Karpas-422 (cell line): ENCODE data around the gene BCAS3. TPM values are rescaled to one million over a fixed set of nuclear protein-coding genes. Genes with fewer than 3 reads are reported as not detected.
A peak's percentile ranks its signal among the peaks of the same experiment; 100 is the strongest.

Source experiments
- DNase-seq: peaks from one replicate; pipeline ENCODE4 v3.0.0-alpha.2; 2015
- H2AFZ ChIP-seq: fragments of 200-600 bp; sonication (generic); 2 replicates; pipeline ENCODE4 v1.6.1; 2014; ENCODE audit warnings: antibody characterized with exemption, low read length, mixed read lengths
- H3K27ac ChIP-seq: fragments of 200-600 bp; sonication (generic); 2 replicates; pipeline ENCODE4 v1.5.1; 2014; ENCODE audit warnings: mild to moderate bottlenecking, low read length, moderate library complexity
- H3K27me3 ChIP-seq: fragments of 200-600 bp; sonication (generic); 2 replicates; pipeline ENCODE4 v1.6.1; 2014; ENCODE audit warnings: low read length, mixed read lengths
- H3K36me3 ChIP-seq: fragments of 200-600 bp; sonication (generic); 2 replicates; pipeline ENCODE4 v1.6.1; 2014; ENCODE audit warnings: low read length, mixed read lengths; ENCODE audit not compliant: insufficient read depth
- H3K4me1 ChIP-seq: fragments of 200-600 bp; sonication (generic); 2 replicates; pipeline ENCODE4 v1.6.1; 2014; ENCODE audit warnings: mild to moderate bottlenecking, low read length, mixed read lengths
- H3K4me2 ChIP-seq: fragments of 200-600 bp; sonication (generic); 2 replicates; pipeline ENCODE4 v1.6.1; 2014; ENCODE audit warnings: low read length, low read depth, mild to moderate bottlenecking; ENCODE audit not compliant: poor library complexity, severe bottlenecking
- H3K4me3 ChIP-seq: fragments of 200-600 bp; sonication (generic); 2 replicates; pipeline ENCODE4 v1.5.1; 2014; ENCODE audit warnings: mild to moderate bottlenecking, antibody characterized with exemption, low read length, mixed read lengths
- H3K79me2 ChIP-seq: fragments of 200-600 bp; sonication (generic); 2 replicates; pipeline ENCODE4 v1.6.1; 2014; ENCODE audit warnings: mild to moderate bottlenecking, low read length, mixed read lengths
- H3K9ac ChIP-seq: fragments of 200-600 bp; sonication (generic); 2 replicates; pipeline ENCODE4 v1.6.0; 2014; ENCODE audit warnings: low read length
- H3K9me2 ChIP-seq: fragments of 200-600 bp; sonication (generic), shearing (Covaris generic); replicated peaks from 2 replicates; pipeline ENCODE4 v1.6.0; 2014; ENCODE audit warnings: mild to moderate bottlenecking, low read length, moderate library complexity; ENCODE audit not compliant: insufficient read depth
- H3K9me3 ChIP-seq: fragments of 300-700, 200-600 bp; sonication (generic); 2 replicates; pipeline ENCODE4 v1.6.1; 2014; ENCODE audit warnings: low read length, mixed read lengths
- H4K20me1 ChIP-seq: fragments of 200-600 bp; sonication (generic); 2 replicates; pipeline ENCODE4 v1.6.1; 2014; ENCODE audit warnings: mild to moderate bottlenecking, antibody characterized with exemption, low read length, low read depth; ENCODE audit not compliant: insufficient read depth
- total RNA-seq: library from RNA; depleted of rRNA; stranded (reverse); fragments of >200 nt; shearing (Covaris generic); gene quantifications from 2 replicates; pipeline ENCODE4 v1.2.3, GENCODE V29; 2014; ENCODE audit warnings: low replicate concordance

The BCAS3 gene
- total RNA-seq, 1 experiment from 2014 or later, result 42.6 TPM

DNA sequence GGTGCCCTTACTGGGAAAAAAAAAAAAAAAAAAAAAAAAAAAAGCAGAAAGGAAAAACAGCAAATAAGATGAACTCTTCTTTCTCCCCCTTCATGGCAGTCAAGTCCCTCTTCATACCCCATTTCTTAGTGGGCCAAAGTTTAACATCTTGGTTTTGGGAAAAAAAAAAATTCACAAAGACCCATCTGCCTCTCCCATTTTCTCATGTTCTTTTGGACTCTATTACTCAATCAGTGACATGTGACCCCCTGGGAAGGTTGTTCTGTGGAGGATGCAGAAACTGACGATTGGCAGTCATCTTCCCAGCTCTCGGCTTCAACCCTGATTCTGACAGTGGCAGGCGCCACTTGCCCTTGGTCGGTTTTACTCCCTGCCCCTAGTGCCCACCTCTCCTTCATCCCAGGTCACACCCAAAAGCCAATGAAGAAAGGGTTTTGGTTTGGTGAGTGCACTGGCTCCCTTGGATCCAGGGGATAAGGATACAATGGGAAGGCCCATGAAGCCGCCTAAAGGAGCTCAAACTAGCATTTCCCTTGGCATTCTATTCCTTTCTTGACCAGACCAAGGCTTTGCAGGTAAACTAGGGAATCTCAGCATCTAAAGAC is 661.3 kb downstream of the BCAS3 start:
- H3K4me3 ChIP-seq, result no peak overlapping the region
- no peak overlapping the region for H2AFZ ChIP-seq
- H3K27ac ChIP-seq, result no peak overlapping the region
- no peaks in the 10 kb centered on the region for H3K27me3 ChIP-seq
- H3K9me2 ChIP-seq, result no peaks in the 10 kb centered on the region
- no peaks in the 10 kb centered on the region for H3K79me2 ChIP-seq
- H3K9me3 ChIP-seq, result no peaks in the 10 kb centered on the region
- H3K4me1 ChIP-seq, result no peaks in the 10 kb centered on the region
- H3K36me3 ChIP-seq, result no peaks in the 10 kb centered on the region
- no peaks in the 10 kb centered on the region for H4K20me1 ChIP-seq
- H3K9ac ChIP-seq, result no peak overlapping the region
- no peak for DNase-seq
- no peak overlapping the region for H3K4me2 ChIP-seq

DNA sequence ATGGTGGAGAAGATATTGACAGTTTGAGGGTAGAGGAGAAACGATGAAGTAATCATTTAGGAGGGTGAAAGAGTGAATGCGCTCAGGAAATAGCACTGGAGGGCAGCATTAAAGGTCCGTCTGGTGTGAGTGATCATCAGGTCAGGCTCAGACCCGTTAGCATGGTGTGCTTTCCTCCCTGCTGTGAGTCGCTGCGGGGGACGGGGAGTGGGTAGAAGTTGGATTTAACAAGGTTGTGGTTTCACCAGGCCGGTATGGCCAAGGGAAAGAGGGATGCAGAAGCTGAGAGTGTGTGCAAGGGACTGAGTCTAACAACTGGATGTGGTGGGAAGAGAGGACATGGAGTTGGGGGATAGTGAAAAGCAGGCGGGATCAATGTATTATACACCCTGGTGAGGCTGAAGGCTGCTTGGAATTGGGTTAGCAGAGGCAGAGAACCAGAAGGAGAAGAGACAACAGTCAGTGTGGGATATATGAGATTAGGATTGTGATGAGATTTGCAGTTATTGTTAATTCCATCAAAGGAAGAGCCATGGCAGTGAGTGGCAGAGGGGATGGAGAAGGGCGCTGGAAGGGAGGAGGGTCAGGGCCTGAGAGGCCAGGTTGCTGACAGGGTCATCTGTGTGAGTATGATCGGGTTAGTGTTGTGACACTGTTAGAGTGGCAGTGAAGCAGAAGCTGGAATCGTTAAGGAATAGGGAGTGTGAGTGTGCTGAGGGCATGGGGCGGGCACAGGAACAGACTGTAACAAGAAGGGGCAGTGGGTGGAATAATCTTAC is 663.0 kb downstream of the BCAS3 start:
- Histone ChIP-seq H3K36me3 (no peaks in the 10 kb centered on the region), H3K27ac (no peak overlapping the region), H3K27me3 (no peaks in the 10 kb centered on the region), H3K9me3 (no peaks in the 10 kb centered on the region), H3K9me2 (no peaks in the 10 kb centered on the region), H3K4me1 (no peaks in the 10 kb centered on the region), H2AFZ (no peak overlapping the region), H3K4me2 (no peak overlapping the region), H3K79me2 (no peaks in the 10 kb centered on the region), H3K9ac (no peak overlapping the region), H3K4me3 (no peak overlapping the region), H4K20me1 (no peaks in the 10 kb centered on the region)
- DNase-seq, result no peak

GRCh38 chr17:61343576-61343975 is 665.9 kb downstream of the BCAS3 start:
- H3K9me3 ChIP-seq, result no peaks in the 10 kb centered on the region
- H3K27me3 ChIP-seq, result no peaks in the 10 kb centered on the region
- no peaks in the 10 kb centered on the region for H4K20me1 ChIP-seq
- H3K9me2 ChIP-seq, result no peaks in the 10 kb centered on the region
- no peaks in the 10 kb centered on the region for H3K79me2 ChIP-seq
- H3K36me3 ChIP-seq, result no peaks in the 10 kb centered on the region
- no peak overlapping the region for H3K4me2 ChIP-seq
- no peak overlapping the region for H3K9ac ChIP-seq
- H3K4me1 ChIP-seq, result no peaks in the 10 kb centered on the region
- H3K27ac ChIP-seq, result no peak overlapping the region
- no peak overlapping the region for H2AFZ ChIP-seq
- no peak overlapping the region for H3K4me3 ChIP-seq
- no peak for DNase-seq

DNA sequence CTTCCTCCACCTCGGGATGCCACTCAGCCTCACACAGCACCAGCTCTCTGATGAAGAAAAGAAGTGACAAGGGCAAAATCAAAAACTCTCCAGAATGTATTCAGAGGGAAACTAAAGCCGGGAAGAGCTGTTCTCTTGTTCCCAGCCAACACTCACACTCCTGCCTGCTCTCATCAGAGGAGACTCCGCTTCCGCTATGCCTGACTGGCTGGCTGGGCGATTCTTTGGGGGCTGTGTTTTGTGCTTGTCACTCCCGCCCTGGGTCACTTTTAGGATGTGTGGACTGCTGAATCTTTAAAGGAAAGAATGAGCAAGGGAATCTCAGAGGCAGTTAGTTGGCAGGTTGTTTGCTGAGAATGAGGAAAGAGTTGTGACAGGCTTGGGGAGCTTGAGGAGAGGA is 667.4 kb downstream of the BCAS3 start:
- Histone ChIP-seq H4K20me1 (no peaks in the 10 kb centered on the region), H3K4me2 (no peak overlapping the region), H3K9me2 (no peaks in the 10 kb centered on the region), H3K27me3 (no peaks in the 10 kb centered on the region), H3K4me3 (no peak overlapping the region), H3K27ac (no peak overlapping the region), H3K36me3 (no peaks in the 10 kb centered on the region), H3K79me2 (no peaks in the 10 kb centered on the region), H3K9ac (no peak overlapping the region), H3K4me1 (no peaks in the 10 kb centered on the region), H2AFZ (no peak overlapping the region), H3K9me3 (no peaks in the 10 kb centered on the region)
- DNase-seq, result no peak

DNA sequence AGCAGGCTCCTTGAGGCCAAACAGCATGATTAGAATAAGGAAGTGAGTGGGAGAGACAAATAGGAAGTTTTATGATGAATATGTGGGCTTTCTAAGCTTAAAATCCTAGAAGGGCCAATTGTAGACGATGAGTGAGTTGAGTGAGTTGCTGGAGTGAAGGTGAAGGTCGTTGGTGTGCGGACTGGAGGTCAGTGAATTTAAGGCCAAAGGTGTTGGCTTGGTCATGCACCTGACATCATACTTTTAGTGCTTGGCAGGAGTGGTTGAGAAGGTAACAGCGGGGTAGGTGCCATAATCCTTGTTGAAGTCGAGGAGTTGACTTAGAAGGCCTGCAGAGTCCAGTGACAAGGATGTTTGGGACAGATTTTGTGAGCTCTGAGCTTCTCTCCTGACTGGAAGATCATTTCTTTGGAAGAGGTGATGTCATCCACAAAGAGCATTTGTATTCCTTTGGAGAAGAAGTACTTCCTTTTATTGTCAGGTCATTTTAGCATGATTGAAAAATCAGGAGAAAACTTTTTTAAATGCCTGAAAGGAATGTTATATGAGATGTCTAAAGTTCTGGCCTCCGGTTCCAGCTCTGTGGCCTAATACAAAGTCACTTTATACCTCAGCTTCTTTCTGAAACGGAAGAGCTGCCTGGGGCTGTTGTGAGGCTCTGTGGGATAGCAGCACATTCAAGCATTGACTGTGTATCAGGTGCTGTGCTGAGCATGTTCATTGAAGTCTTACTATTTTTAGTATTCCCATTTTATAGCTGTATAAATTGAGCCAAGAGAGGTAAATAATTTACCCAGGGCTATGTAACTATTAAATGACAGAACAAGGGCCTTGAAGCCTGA is 668.4 kb downstream of the BCAS3 start:
- H3K36me3 ChIP-seq, result no peaks in the 10 kb centered on the region
- no peaks in the 10 kb centered on the region for H3K79me2 ChIP-seq
- no peaks in the 10 kb centered on the region for H3K9me2 ChIP-seq
- H3K9ac ChIP-seq, result no peak overlapping the region
- H3K4me1 ChIP-seq, result no peaks in the 10 kb centered on the region
- no peak overlapping the region for H3K27ac ChIP-seq
- no peak overlapping the region for H3K4me3 ChIP-seq
- DNase-seq, result no peak
- H3K9me3 ChIP-seq, result no peaks in the 10 kb centered on the region
- no peak overlapping the region for H3K4me2 ChIP-seq
- H4K20me1 ChIP-seq, result no peaks in the 10 kb centered on the region
- H3K27me3 ChIP-seq, result no peaks in the 10 kb centered on the region
- no peak overlapping the region for H2AFZ ChIP-seq

GRCh38 chr17:61349350-61349749 is 671.7 kb downstream of the BCAS3 start:
- Histone ChIP-seq H3K9me3 (no peaks in the 10 kb centered on the region), H3K27ac (no peak overlapping the region), H3K4me1 (no peaks in the 10 kb centered on the region), H3K27me3 (no peaks in the 10 kb centered on the region), H4K20me1 (no peaks in the 10 kb centered on the region), H3K36me3 (no peaks in the 10 kb centered on the region), H3K79me2 (no peaks in the 10 kb centered on the region), H2AFZ (no peak overlapping the region), H3K9me2 (no peaks in the 10 kb centered on the region), H3K4me3 (no peak overlapping the region), H3K9ac (no peak overlapping the region), H3K4me2 (no peak overlapping the region)
- peak; percentile 46 for DNase-seq

DNA sequence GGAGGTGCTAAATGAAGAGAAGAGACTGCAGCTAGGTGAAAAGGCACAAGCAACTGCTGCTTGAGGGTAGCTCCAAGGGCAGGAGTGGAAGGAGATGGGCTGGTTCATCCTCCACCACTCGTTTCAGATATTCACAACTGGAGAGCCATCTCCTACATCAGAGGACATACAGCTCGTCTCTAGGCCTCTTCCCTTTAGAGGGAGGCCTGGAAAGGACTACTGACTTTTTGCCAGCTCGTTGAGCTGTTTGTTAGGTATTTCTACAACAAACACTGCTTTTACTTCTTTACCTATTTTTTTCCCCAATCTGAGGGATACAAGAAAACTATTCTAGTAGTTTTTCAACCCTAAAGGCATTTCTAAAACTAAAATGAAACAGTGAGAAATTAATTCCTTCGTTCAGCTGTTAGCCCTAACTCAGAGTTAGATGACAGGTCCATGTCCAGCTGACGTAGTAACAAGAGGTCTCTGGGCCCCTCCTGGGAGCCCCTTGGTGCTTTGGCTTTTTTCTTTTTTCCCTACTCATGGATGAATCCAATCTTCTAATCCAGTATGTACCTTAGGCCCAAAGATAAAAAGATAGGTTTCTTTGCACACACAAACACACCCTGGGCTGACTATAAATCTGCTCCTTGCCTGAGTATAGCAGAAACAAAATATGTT is 674.2 kb downstream of the BCAS3 start:
- no peak for DNase-seq
- H3K4me1 ChIP-seq, result no peaks in the 10 kb centered on the region
- no peak overlapping the region for H3K9ac ChIP-seq
- no peak overlapping the region for H3K4me3 ChIP-seq
- no peaks in the 10 kb centered on the region for H3K36me3 ChIP-seq
- H4K20me1 ChIP-seq, result no peaks in the 10 kb centered on the region
- no peaks in the 10 kb centered on the region for H3K79me2 ChIP-seq
- H3K4me2 ChIP-seq, result no peak overlapping the region
- H3K9me2 ChIP-seq, result no peaks in the 10 kb centered on the region
- no peak overlapping the region for H3K27ac ChIP-seq
- H3K9me3 ChIP-seq, result no peaks in the 10 kb centered on the region
- no peaks in the 10 kb centered on the region for H3K27me3 ChIP-seq
- no peak overlapping the region for H2AFZ ChIP-seq

GRCh38 chr17:61352408-61352770 is 674.7 kb downstream of the BCAS3 start:
- H3K27me3 ChIP-seq, result no peaks in the 10 kb centered on the region
- H3K79me2 ChIP-seq, result no peaks in the 10 kb centered on the region
- H3K4me2 ChIP-seq, result no peak overlapping the region
- H3K9me3 ChIP-seq, result no peaks in the 10 kb centered on the region
- no peak overlapping the region for H3K4me3 ChIP-seq
- no peaks in the 10 kb centered on the region for H3K4me1 ChIP-seq
- no peaks in the 10 kb centered on the region for H3K9me2 ChIP-seq
- H3K9ac ChIP-seq, result no peak overlapping the region
- no peak overlapping the region for H3K27ac ChIP-seq
- DNase-seq, result no peak
- H2AFZ ChIP-seq, result no peak overlapping the region
- H4K20me1 ChIP-seq, result no peaks in the 10 kb centered on the region
- no peaks in the 10 kb centered on the region for H3K36me3 ChIP-seq
